CD4-positive, alpha-beta T cell treated with Interleukin-15 for 4 hours (primary cell): ENCODE measurements around the gene PRKAG1.

Source experiments
- DNase-seq: peaks from one replicate; pipeline ENCODE4 v3.0.0-alpha.2; 2020; ENCODE audit warnings: low spot score

The PRKAG1 gene

GRCh38 chr12:48966177-48966895 is 52.2 kb downstream of the PRKAG1 start:
- no peak for DNase-seq

- no peak for DNase-seq
These were observed 53.2 kb downstream of the PRKAG1 start for GRCh38 chr12:48965298-48965838.

- DNase-seq = no peak
These were observed 56.8 kb downstream of the PRKAG1 start for GRCh38 chr12:48961801-48962200.

GRCh38 chr12:48961331-48961730 is 57.2 kb downstream of the PRKAG1 start:
- no peak for DNase-seq

GRCh38 chr12:48960834-48961233 is 57.7 kb downstream of the PRKAG1 start:
- DNase-seq = no peak

GRCh38 chr12:48958049-48958388 is 60.6 kb downstream of the PRKAG1 start:
- DNase-seq = no peak

- peak; percentile 92 for DNase-seq
These were observed 61.2 kb downstream of the PRKAG1 start, which contains the start of gene ARF3 for GRCh38 chr12:48957141-48958048. ARF3 (minus strand) TSS chr12:48957487; CDS start chr12:48941095, 16,392 bp downstream.

- no peak for DNase-seq
These were observed 62.1 kb downstream of the PRKAG1 start for GRCh38 chr12:48956279-48957140.

- DNase-seq = no peak
These were observed 63.6 kb downstream of the PRKAG1 start for GRCh38 chr12:48954841-48955501.

GRCh38 chr12:48954061-48954460 is 64.5 kb downstream of the PRKAG1 start:
- no peak for DNase-seq

GRCh38 chr12:48952691-48953090 is 65.9 kb downstream of the PRKAG1 start:
- DNase-seq = no peak
